Measurements from ENCODE around the gene SMAD1.
A peak's percentile ranks its signal among the peaks of the same experiment; 100 is the strongest.

Gene SMAD1

GRCh38 chr4:145481164-145481941 lies at the start of gene SMAD1:
Gene SMAD1, plus strand, starts transcription at chr4:145481853. Its CDS starts 32,761 bp downstream, at chr4:145514614.
- Histone ChIP-seq H3K27ac (ENCODE audit: low read length) (peak within 1 kb of the TSS; percentile 89), H3K9me3 (ENCODE audit: control insufficient read depth in 1 of 2, low read length in 2 of 2) (no peaks in the 10 kb centered on the region)

GRCh38 chr4:145433684-145434083 lies 48.0 kb upstream of the SMAD1 start:
- Histone ChIP-seq H3K36me3 (ENCODE audit: control insufficient read depth in 1 of 2, insufficient read depth in 2 of 2, low read length in 2 of 2) (no peaks in the 10 kb centered on the region), H3K27ac (ENCODE audit: low read length) (no peak overlapping the region), H3K9me3 (ENCODE audit: control insufficient read depth in 1 of 2, low read length in 2 of 2) (peaks cover 0 to 13% of the 10 kb centered on the region in 2 donors), H3K4me3 (ENCODE audit: low read depth in 1 of 2, low read length in 2 of 2) (no peak overlapping the region), H3K4me1 (ENCODE audit: control insufficient read depth in 1 of 2, insufficient read depth in 2 of 2, low read length in 2 of 2) (no peaks in the 10 kb centered on the region), H3K27me3 (ENCODE audit: low read depth, low read length) (no peaks in the 10 kb centered on the region)

More at GRCh38 chr4:145481164-145481941, at the start of gene SMAD1:
- peak within 1 kb of the TSS; percentile 62 to 88 for H3K4me3 ChIP-seq (ENCODE audit: low read depth in 1 of 2, low read length in 2 of 2)
- peaks cover 0 to 5% of the 10 kb centered on the region in 2 donors for H3K4me1 ChIP-seq (ENCODE audit: control insufficient read depth in 1 of 2, insufficient read depth in 2 of 2, low read length in 2 of 2)
- H3K27me3 ChIP-seq (ENCODE audit: low read depth, low read length) = no peaks in the 10 kb centered on the region
- H3K36me3 ChIP-seq (ENCODE audit: control insufficient read depth in 1 of 2, insufficient read depth in 2 of 2, low read length in 2 of 2) = no peaks in the 10 kb centered on the region

- Histone ChIP-seq H3K9me3 (ENCODE audit: control insufficient read depth in 1 of 2, low read length in 2 of 2) (peaks cover 0 to 13% of the 10 kb centered on the region in 2 donors), H3K4me1 (ENCODE audit: control insufficient read depth in 1 of 2, insufficient read depth in 2 of 2, low read length in 2 of 2) (no peaks in the 10 kb centered on the region), H3K4me3 (ENCODE audit: low read depth in 1 of 2, low read length in 2 of 2) (no peak overlapping the region), H3K27me3 (ENCODE audit: low read depth, low read length) (no peaks in the 10 kb centered on the region), H3K27ac (ENCODE audit: low read length) (no peak overlapping the region), H3K36me3 (ENCODE audit: control insufficient read depth in 1 of 2, insufficient read depth in 2 of 2, low read length in 2 of 2) (no peaks in the 10 kb centered on the region)
Measured at GRCh38 chr4:145435646-145436045, 46.0 kb upstream of the SMAD1 start.

- H3K4me1 ChIP-seq (ENCODE audit: control insufficient read depth in 1 of 2, insufficient read depth in 2 of 2, low read length in 2 of 2) = no peaks in the 10 kb centered on the region
- peaks cover 0 to 13% of the 10 kb centered on the region in 2 donors for H3K9me3 ChIP-seq (ENCODE audit: control insufficient read depth in 1 of 2, low read length in 2 of 2)
- H3K27me3 ChIP-seq (ENCODE audit: low read depth, low read length) = no peaks in the 10 kb centered on the region
- no peak overlapping the region for H3K4me3 ChIP-seq (ENCODE audit: low read depth in 1 of 2, low read length in 2 of 2)
- H3K27ac ChIP-seq (ENCODE audit: low read length) = no peak overlapping the region
- no peaks in the 10 kb centered on the region for H3K36me3 ChIP-seq (ENCODE audit: control insufficient read depth in 1 of 2, insufficient read depth in 2 of 2, low read length in 2 of 2)
Measured at GRCh38 chr4:145436114-145436513, 45.5 kb upstream of the SMAD1 start.

- Histone ChIP-seq H3K4me3 (ENCODE audit: low read depth in 1 of 2, low read length in 2 of 2) (no peak overlapping the region), H3K27me3 (ENCODE audit: low read depth, low read length) (no peaks in the 10 kb centered on the region), H3K27ac (ENCODE audit: low read length) (no peak overlapping the region), H3K36me3 (ENCODE audit: control insufficient read depth in 1 of 2, insufficient read depth in 2 of 2, low read length in 2 of 2) (no peaks in the 10 kb centered on the region), H3K9me3 (ENCODE audit: control insufficient read depth in 1 of 2, low read length in 2 of 2) (peaks cover 0 to 13% of the 10 kb centered on the region in 2 donors), H3K4me1 (ENCODE audit: control insufficient read depth in 1 of 2, insufficient read depth in 2 of 2, low read length in 2 of 2) (no peaks in the 10 kb centered on the region)
Measured at GRCh38 chr4:145436796-145437195, 44.9 kb upstream of the SMAD1 start.

GRCh38 chr4:145437466-145437865 lies 44.2 kb upstream of the SMAD1 start:
- Histone ChIP-seq H3K9me3 (ENCODE audit: control insufficient read depth in 1 of 2, low read length in 2 of 2) (peaks cover 0 to 13% of the 10 kb centered on the region in 2 donors), H3K36me3 (ENCODE audit: control insufficient read depth in 1 of 2, insufficient read depth in 2 of 2, low read length in 2 of 2) (no peaks in the 10 kb centered on the region), H3K4me3 (ENCODE audit: low read depth in 1 of 2, low read length in 2 of 2) (no peak overlapping the region), H3K27ac (ENCODE audit: low read length) (no peak overlapping the region), H3K27me3 (ENCODE audit: low read depth, low read length) (no peaks in the 10 kb centered on the region), H3K4me1 (ENCODE audit: control insufficient read depth in 1 of 2, insufficient read depth in 2 of 2, low read length in 2 of 2) (no peaks in the 10 kb centered on the region)

GRCh38 chr4:145438298-145438697 lies 43.4 kb upstream of the SMAD1 start:
- Histone ChIP-seq H3K27me3 (ENCODE audit: low read depth, low read length) (no peaks in the 10 kb centered on the region), H3K27ac (ENCODE audit: low read length) (no peak overlapping the region), H3K4me1 (ENCODE audit: control insufficient read depth in 1 of 2, insufficient read depth in 2 of 2, low read length in 2 of 2) (no peaks in the 10 kb centered on the region), H3K9me3 (ENCODE audit: control insufficient read depth in 1 of 2, low read length in 2 of 2) (peaks cover 0 to 13% of the 10 kb centered on the region in 2 donors), H3K36me3 (ENCODE audit: control insufficient read depth in 1 of 2, insufficient read depth in 2 of 2, low read length in 2 of 2) (no peaks in the 10 kb centered on the region), H3K4me3 (ENCODE audit: low read depth in 1 of 2, low read length in 2 of 2) (no peak overlapping the region)

GRCh38 chr4:145440292-145441007 lies 41.2 kb upstream of the SMAD1 start:
- Histone ChIP-seq H3K27me3 (ENCODE audit: low read depth, low read length) (no peaks in the 10 kb centered on the region), H3K9me3 (ENCODE audit: control insufficient read depth in 1 of 2, low read length in 2 of 2) (peaks cover 0 to 2% of the 10 kb centered on the region in 2 donors), H3K4me3 (ENCODE audit: low read depth in 1 of 2, low read length in 2 of 2) (no peak overlapping the region), H3K27ac (ENCODE audit: low read length) (no peak overlapping the region), H3K36me3 (ENCODE audit: control insufficient read depth in 1 of 2, insufficient read depth in 2 of 2, low read length in 2 of 2) (no peaks in the 10 kb centered on the region), H3K4me1 (ENCODE audit: control insufficient read depth in 1 of 2, insufficient read depth in 2 of 2, low read length in 2 of 2) (no peaks in the 10 kb centered on the region)

GRCh38 chr4:145446184-145446583 lies 35.5 kb upstream of the SMAD1 start:
- peaks cover 0 to 8% of the 10 kb centered on the region in 2 donors for H3K9me3 ChIP-seq (ENCODE audit: control insufficient read depth in 1 of 2, low read length in 2 of 2)
- H3K4me3 ChIP-seq (ENCODE audit: low read depth in 1 of 2, low read length in 2 of 2) = no peak overlapping the region
- H3K27ac ChIP-seq (ENCODE audit: low read length) = no peak overlapping the region
- H3K36me3 ChIP-seq (ENCODE audit: control insufficient read depth in 1 of 2, insufficient read depth in 2 of 2, low read length in 2 of 2) = no peaks in the 10 kb centered on the region
- no peaks in the 10 kb centered on the region for H3K4me1 ChIP-seq (ENCODE audit: control insufficient read depth in 1 of 2, insufficient read depth in 2 of 2, low read length in 2 of 2)
- H3K27me3 ChIP-seq (ENCODE audit: low read depth, low read length) = no peaks in the 10 kb centered on the region

- Histone ChIP-seq H3K36me3 (ENCODE audit: control insufficient read depth in 1 of 2, insufficient read depth in 2 of 2, low read length in 2 of 2) (no peaks in the 10 kb centered on the region), H3K4me3 (ENCODE audit: low read depth in 1 of 2, low read length in 2 of 2) (no peak overlapping the region), H3K9me3 (ENCODE audit: control insufficient read depth in 1 of 2, low read length in 2 of 2) (no peaks in the 10 kb centered on the region), H3K27me3 (ENCODE audit: low read depth, low read length) (no peaks in the 10 kb centered on the region), H3K27ac (ENCODE audit: low read length) (no peak overlapping the region), H3K4me1 (ENCODE audit: control insufficient read depth in 1 of 2, insufficient read depth in 2 of 2, low read length in 2 of 2) (no peaks in the 10 kb centered on the region)
Measured at GRCh38 chr4:145451895-145452294, 29.8 kb upstream of the SMAD1 start.

- Histone ChIP-seq H3K9me3 (ENCODE audit: control insufficient read depth in 1 of 2, low read length in 2 of 2) (no peaks in the 10 kb centered on the region), H3K27me3 (ENCODE audit: low read depth, low read length) (no peaks in the 10 kb centered on the region), H3K27ac (ENCODE audit: low read length) (no peak overlapping the region), H3K4me3 (ENCODE audit: low read depth in 1 of 2, low read length in 2 of 2) (no peak overlapping the region), H3K4me1 (ENCODE audit: control insufficient read depth in 1 of 2, insufficient read depth in 2 of 2, low read length in 2 of 2) (no peaks in the 10 kb centered on the region), H3K36me3 (ENCODE audit: control insufficient read depth in 1 of 2, insufficient read depth in 2 of 2, low read length in 2 of 2) (no peaks in the 10 kb centered on the region)
Measured at GRCh38 chr4:145452447-145453162, 29.0 kb upstream of the SMAD1 start.

Data from muscle layer of duodenum (tissue), 2 donors.